CD4-positive, CD25-positive, alpha-beta regulatory T cell (primary cell): Measurements from ENCODE around the gene GALNT2. TPM values are rescaled to one million over a fixed set of nuclear protein-coding genes. Genes with fewer than 3 reads are reported as not detected.

Experiments
- ATAC-seq, 2 donors: fragments of 150-1000 bp; cut with Tn5 transposase; one replicate each; pipeline ENCODE4 v1.10.0; 2021; ENCODE audit warnings: low read depth in 2 of 2, moderate number of reproducible peaks in 2 of 2, moderate library complexity in 1 of 2
- DNase-seq, 3 donors: peaks; one replicate each; pipeline versions ENCODE4 v3.0.0 to v3.0.0-alpha.2; 2012 to 2022; ENCODE audit warnings: mixed read lengths in 1 of 3
- H3K27ac ChIP-seq: one replicate; pipeline ENCODE4 v1.7.0; 2013; ENCODE audit warnings: mild to moderate bottlenecking, low read length; ENCODE audit not compliant: insufficient read depth, poor library complexity, severe bottlenecking
- H3K27me3 ChIP-seq: one replicate; pipeline ENCODE4 v1.7.0; 2013; ENCODE audit warnings: low read length; ENCODE audit not compliant: control insufficient read depth, insufficient read depth
- H3K36me3 ChIP-seq: one replicate; pipeline ENCODE4 v1.7.0; 2013; ENCODE audit warnings: mild to moderate bottlenecking, low read length, moderate library complexity; ENCODE audit not compliant: control insufficient read depth, insufficient read depth
- H3K4me1 ChIP-seq: 2 replicates; pipeline ENCODE4 v1.7.0; 2013; ENCODE audit warnings: mild to moderate bottlenecking, low read length; ENCODE audit not compliant: insufficient read depth, control insufficient read depth, poor library complexity, severe bottlenecking
- H3K4me3 ChIP-seq: one replicate; pipeline ENCODE4 v1.7.0; 2013; ENCODE audit warnings: low read depth, mild to moderate bottlenecking, low read length, moderate library complexity
- H3K9me3 ChIP-seq, 2 experiments: 1 replicate in 1 of 2; 2 replicates in 1 of 2; pipeline ENCODE4 v1.7.0; 2013; ENCODE audit warnings: low read length in 2 of 2, mild to moderate bottlenecking in 1 of 2, moderate library complexity in 1 of 2; ENCODE audit not compliant: control insufficient read depth in 2 of 2
- H3K27ac Mint-ChIP-seq, 3 donors: one replicate each; pipeline ENCODE4 v1.8.0; 2020 to 2022; ENCODE audit warnings: mild to moderate bottlenecking in 3 of 3, mixed read lengths in 3 of 3, moderate library complexity in 2 of 3
- H3K27me3 Mint-ChIP-seq: one replicate; pipeline ENCODE4 v1.8.0; 2022; ENCODE audit warnings: mild to moderate bottlenecking, mixed read lengths
- H3K36me3 Mint-ChIP-seq: one replicate; pipeline ENCODE4 v1.8.0; 2020; ENCODE audit warnings: mixed read lengths
- H3K4me1 Mint-ChIP-seq, 4 donors: one replicate each; pipeline ENCODE4 v1.8.0; 2020 to 2022; ENCODE audit warnings: mixed read lengths in 4 of 4, mild to moderate bottlenecking in 1 of 4
- H3K4me3 Mint-ChIP-seq, 4 donors: one replicate each; pipeline ENCODE4 v1.8.0; 2020 to 2022; ENCODE audit warnings: mild to moderate bottlenecking in 4 of 4, mixed read lengths in 4 of 4, moderate library complexity in 3 of 4
- H3K9me3 Mint-ChIP-seq, 7 donors: one replicate each; pipeline ENCODE4 v1.8.0; 2020 to 2022; ENCODE audit warnings: mixed read lengths in 7 of 7, mild to moderate bottlenecking in 3 of 7, moderate library complexity in 2 of 7
- polyA plus RNA-seq, 4 donors: library from polyadenylated mRNA; unstranded; fragments of 300-500 nt; fragmentation: Illumina TruSeq; gene quantifications; one replicate each; pipeline ENCODE4 v1.2.3, GENCODE V29; 2021
- total RNA-seq: library from RNA; stranded (reverse); gene quantifications from one replicate; pipeline ENCODE4 v1.2.3, GENCODE V29; 2022

Gene GALNT2
- total and polyA plus RNA-seq, 5 donors from 2014 or later: 10.9 to 15.8 (median 13.1) TPM

- H3K9me3 Mint-ChIP-seq: no peaks in the 10 kb centered on the region
- H3K36me3 ChIP-seq: peaks cover 10% of the 10 kb centered on the region
- peak overlapping the region in 1 of 3 donors; percentile 15 for H3K27ac Mint-ChIP-seq
- H3K36me3 Mint-ChIP-seq: peaks cover 37% of the 10 kb centered on the region
- no peak overlapping the region for H3K4me3 ChIP-seq
- H3K27me3 ChIP-seq: no peaks in the 10 kb centered on the region
- no peak for DNase-seq
- no peak for ATAC-seq
- H3K4me1 ChIP-seq: peaks cover 16% of the 10 kb centered on the region
- H3K4me3 Mint-ChIP-seq: no peak overlapping the region
- peaks cover 21 to 36% (median 26%) of the 10 kb centered on the region in 4 donors for H3K4me1 Mint-ChIP-seq
- H3K9me3 ChIP-seq: no peaks in the 10 kb centered on the region
- no peaks in the 10 kb centered on the region for H3K27me3 Mint-ChIP-seq
- no peak overlapping the region for H3K27ac ChIP-seq
These were observed 139.2 kb downstream of the GALNT2 start for GRCh38 chr1:230206207-230206606.

- Histone ChIP-seq H3K9me3 (no peaks in the 10 kb centered on the region), H3K36me3 (peaks cover 10% of the 10 kb centered on the region), H3K27me3 (no peaks in the 10 kb centered on the region), H3K4me3 (no peak overlapping the region), H3K4me1 (peaks cover 17% of the 10 kb centered on the region), H3K27ac (no peak overlapping the region)
- DNase-seq (no peak), ATAC-seq (no peak)
- Mint-ChIP-seq H3K27ac (peak overlapping the region in 1 of 3 donors; percentile 75), H3K4me1 (peaks cover 21 to 39% (median 28%) of the 10 kb centered on the region in 4 donors), H3K9me3 (no peaks in the 10 kb centered on the region), H3K27me3 (no peaks in the 10 kb centered on the region), H3K36me3 (peaks cover 37% of the 10 kb centered on the region), H3K4me3 (no peak overlapping the region)
These were observed 139.9 kb downstream of the GALNT2 start for GRCh38 chr1:230206976-230207375.

- ATAC-seq (no peak), DNase-seq (no peak)
- no peak overlapping the region for H3K27ac ChIP-seq
- peaks cover 23% of the 10 kb centered on the region for H3K4me1 ChIP-seq
- no peaks in the 10 kb centered on the region for H3K9me3 Mint-ChIP-seq
- peaks cover 10% of the 10 kb centered on the region for H3K36me3 ChIP-seq
- H3K27me3 Mint-ChIP-seq: no peaks in the 10 kb centered on the region
- no peak overlapping the region for H3K4me3 ChIP-seq
- no peaks in the 10 kb centered on the region for H3K9me3 ChIP-seq
- H3K4me3 Mint-ChIP-seq: no peak overlapping the region
- peaks cover 24 to 45% (median 33%) of the 10 kb centered on the region in 4 donors for H3K4me1 Mint-ChIP-seq
- peak overlapping the region in 2 of 3 donors; percentile 79 to 89 for H3K27ac Mint-ChIP-seq
- H3K36me3 Mint-ChIP-seq: peaks cover 33% of the 10 kb centered on the region
- no peaks in the 10 kb centered on the region for H3K27me3 ChIP-seq
These were observed 140.6 kb downstream of the GALNT2 start for GRCh38 chr1:230207598-230207997.

DNA sequence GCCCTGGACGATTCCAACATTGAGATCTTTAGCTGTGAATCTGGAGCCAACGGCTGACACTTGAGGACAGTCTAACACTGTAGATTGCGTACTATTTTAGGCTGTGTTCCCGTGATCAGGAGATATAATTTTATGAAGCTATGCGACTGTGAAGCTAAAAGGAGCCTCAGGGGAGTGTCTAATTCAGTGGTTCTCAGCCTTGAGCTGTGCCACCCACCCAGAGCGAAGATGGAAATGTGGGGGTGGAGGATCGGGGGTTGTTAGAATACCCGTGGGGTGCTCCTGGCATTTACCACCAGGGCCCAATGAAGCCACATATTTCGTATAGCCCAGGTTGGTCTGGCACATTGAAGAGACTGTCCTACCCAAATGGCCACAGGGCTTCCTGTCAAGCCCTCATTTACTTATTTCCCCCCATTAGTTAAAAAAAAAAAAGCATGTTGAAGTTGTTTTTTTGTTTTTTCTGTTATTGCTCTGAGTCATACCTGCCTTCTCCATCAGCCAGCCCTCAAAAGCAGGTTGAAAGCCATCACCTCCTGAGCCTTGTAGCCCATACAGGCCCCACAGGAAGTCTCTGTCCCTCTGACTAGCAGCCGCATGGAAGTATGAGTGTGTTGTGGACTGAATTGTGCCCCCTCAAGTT lies 141.7 kb downstream of the GALNT2 start:
- peaks cover 10% of the 10 kb centered on the region for H3K36me3 ChIP-seq
- peak overlapping the region; percentile 84 to 94 (median 89) for H3K27ac Mint-ChIP-seq
- ATAC-seq (peak; percentile 69 to 82), DNase-seq (peak in 1 of 3 donors; percentile 80)
- H3K27me3 ChIP-seq: no peaks in the 10 kb centered on the region
- H3K4me3 Mint-ChIP-seq: peak overlapping the region in 3 of 4 donors; percentile 2 to 61 (median 6)
- H3K27me3 Mint-ChIP-seq: no peaks in the 10 kb centered on the region
- H3K27ac ChIP-seq: no peak overlapping the region
- H3K36me3 Mint-ChIP-seq: peaks cover 26% of the 10 kb centered on the region
- no peak overlapping the region for H3K4me3 ChIP-seq
- H3K9me3 ChIP-seq: no peaks in the 10 kb centered on the region
- no peaks in the 10 kb centered on the region for H3K9me3 Mint-ChIP-seq
- peaks cover 35 to 57% (median 43%) of the 10 kb centered on the region in 4 donors for H3K4me1 Mint-ChIP-seq
- peaks cover 33% of the 10 kb centered on the region for H3K4me1 ChIP-seq

DNA sequence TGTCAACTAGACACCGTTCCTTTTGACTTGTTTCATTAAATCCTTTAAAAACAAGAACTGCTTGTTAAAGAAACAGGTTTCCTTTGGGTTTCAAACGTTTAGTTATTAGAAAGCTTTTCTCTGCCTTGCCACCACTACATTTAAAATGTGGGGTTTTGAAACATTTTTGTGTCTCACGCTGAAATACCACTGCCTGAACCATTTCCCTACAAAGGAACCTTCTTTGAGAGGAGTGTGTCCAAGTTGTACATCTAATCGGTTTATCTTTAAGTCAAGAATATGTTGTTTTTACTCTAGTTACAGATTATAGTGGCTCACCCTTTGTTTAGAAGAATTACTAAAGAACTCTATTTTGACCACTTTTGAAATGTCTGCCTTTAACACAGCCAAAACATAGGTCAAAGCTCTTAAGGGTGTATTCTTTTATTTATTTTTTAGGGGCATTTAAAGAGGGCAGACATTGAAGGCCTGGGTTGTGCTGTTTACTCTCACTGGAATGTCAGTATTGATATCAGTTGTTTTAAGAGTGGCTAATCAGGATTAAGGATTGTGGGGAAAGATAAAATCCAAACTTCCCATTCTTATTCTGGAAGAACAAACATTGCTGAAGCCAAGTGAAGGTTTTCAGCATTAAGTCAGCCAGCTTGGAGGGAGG lies 143.4 kb downstream of the GALNT2 start:
- no peak overlapping the region for H3K4me3 Mint-ChIP-seq
- peak overlapping the region; percentile 15 to 84 (median 77) for H3K27ac Mint-ChIP-seq
- Histone ChIP-seq H3K27ac (no peak overlapping the region), H3K27me3 (no peaks in the 10 kb centered on the region), H3K4me1 (peaks cover 33% of the 10 kb centered on the region), H3K4me3 (no peak overlapping the region), H3K36me3 (peaks cover 7% of the 10 kb centered on the region), H3K9me3 (no peaks in the 10 kb centered on the region)
- peaks cover 36 to 65% (median 46%) of the 10 kb centered on the region in 4 donors for H3K4me1 Mint-ChIP-seq
- peaks cover 19% of the 10 kb centered on the region for H3K36me3 Mint-ChIP-seq
- ATAC-seq (no peak), DNase-seq (no peak)
- no peaks in the 10 kb centered on the region for H3K9me3 Mint-ChIP-seq
- no peaks in the 10 kb centered on the region for H3K27me3 Mint-ChIP-seq

DNA sequence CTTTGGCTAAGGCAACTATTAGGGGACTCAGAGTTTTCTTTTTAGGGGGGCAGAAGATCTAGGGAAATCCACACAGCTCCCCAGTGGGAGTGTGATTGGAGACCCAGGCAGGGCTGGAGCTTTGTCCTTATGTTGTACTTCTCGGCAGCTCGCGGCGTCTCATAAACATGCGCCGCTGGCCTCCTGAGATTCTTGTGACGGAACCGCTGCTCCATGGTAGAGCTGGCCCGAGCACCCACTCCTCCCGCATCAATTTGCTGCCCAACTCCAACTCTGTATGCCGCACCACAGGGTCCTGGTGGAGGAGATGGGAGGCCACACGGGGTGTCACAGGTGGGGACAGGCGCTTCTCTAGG lies 143.9 kb downstream of the GALNT2 start:
- Mint-ChIP-seq H3K4me1 (peaks cover 36 to 65% (median 46%) of the 10 kb centered on the region in 4 donors), H3K36me3 (peaks cover 16% of the 10 kb centered on the region), H3K27ac (peak overlapping the region; percentile 15 to 88 (median 84)), H3K9me3 (no peaks in the 10 kb centered on the region), H3K27me3 (no peaks in the 10 kb centered on the region), H3K4me3 (no peak overlapping the region)
- H3K4me1 ChIP-seq: peaks cover 33% of the 10 kb centered on the region
- H3K27me3 ChIP-seq: no peaks in the 10 kb centered on the region
- no peaks in the 10 kb centered on the region for H3K9me3 ChIP-seq
- no peak overlapping the region for H3K27ac ChIP-seq
- no peak overlapping the region for H3K4me3 ChIP-seq
- peaks cover 4% of the 10 kb centered on the region for H3K36me3 ChIP-seq
- ATAC-seq: no peak
- no peak for DNase-seq

- no peaks in the 10 kb centered on the region for H3K9me3 Mint-ChIP-seq
- peaks cover 36 to 63% (median 46%) of the 10 kb centered on the region in 4 donors for H3K4me1 Mint-ChIP-seq
- Histone ChIP-seq H3K9me3 (no peaks in the 10 kb centered on the region), H3K27me3 (no peaks in the 10 kb centered on the region), H3K4me3 (no peak overlapping the region), H3K27ac (no peak overlapping the region), H3K36me3 (peaks cover 3% of the 10 kb centered on the region), H3K4me1 (peaks cover 33% of the 10 kb centered on the region)
- peak overlapping the region; percentile 81 to 88 (median 85) for H3K27ac Mint-ChIP-seq
- peak overlapping the region in 2 of 4 donors; percentile 55 to 78 for H3K4me3 Mint-ChIP-seq
- H3K36me3 Mint-ChIP-seq: peaks cover 13% of the 10 kb centered on the region
- DNase-seq (peak in 1 of 3 donors; percentile 15), ATAC-seq (no peak)
- H3K27me3 Mint-ChIP-seq: no peaks in the 10 kb centered on the region
These were observed 144.6 kb downstream of the GALNT2 start for GRCh38 chr1:230211436-230212145.
